DMS53 treated with DMSO at 0.1 percent for 48 hours (cell line): ENCODE measurements around the gene PHLDB3.
"Not testable (repeated sequence)": the region's sequence is repeated elsewhere in the genome, so short reads cannot be mapped to it uniquely, and the experiment has no call there.

ENCODE experiments used
- DNase-seq: peaks from one replicate; lab custom pipeline; 2025; ENCODE audit not compliant: unreplicated experiment; lab: John Stamatoyannopoulos, UW

The PHLDB3 gene

GRCh38 chr19:43504426-43505185 lies at the start of gene PHLDB3:
Gene PHLDB3, minus strand, starts transcription at chr19:43504746. Its CDS starts 628 bp downstream, at chr19:43504118.
- DNase-seq = no peak

GRCh38 chr19:43553656-43554055 lies 49.1 kb upstream of the PHLDB3 start:
- no peak for DNase-seq

- DNase-seq = no peak
Measured at GRCh38 chr19:43552616-43553015, 48.1 kb upstream of the PHLDB3 start.

- DNase-seq = no peak
Measured at GRCh38 chr19:43552198-43552450, 47.6 kb upstream of the PHLDB3 start.

GRCh38 chr19:43551399-43552197 lies 47.1 kb upstream of the PHLDB3 start:
- DNase-seq = no peak

- DNase-seq = no peak
Measured at GRCh38 chr19:43548706-43549105, 44.2 kb upstream of the PHLDB3 start.

- DNase-seq = not testable (repeated sequence)
Measured at GRCh38 chr19:43547926-43548325, 43.4 kb upstream of the PHLDB3 start.

- DNase-seq = no peak
Measured at GRCh38 chr19:43546581-43546980, 42.0 kb upstream of the PHLDB3 start.

- DNase-seq = no peak
Measured at GRCh38 chr19:43545981-43546380, 41.4 kb upstream of the PHLDB3 start.

GRCh38 chr19:43545276-43545675 lies 40.7 kb upstream of the PHLDB3 start:
- DNase-seq = no peak

GRCh38 chr19:43544077-43544476 lies 39.5 kb upstream of the PHLDB3 start:
- DNase-seq = no peak

- DNase-seq = no peak
Measured at GRCh38 chr19:43541920-43542650, 37.5 kb upstream of the PHLDB3 start.

GRCh38 chr19:43540381-43540780 lies 35.8 kb upstream of the PHLDB3 start:
- DNase-seq = no peak

- DNase-seq = no peak
Measured at GRCh38 chr19:43538922-43539321, 34.4 kb upstream of the PHLDB3 start.

- no peak for DNase-seq
Measured at GRCh38 chr19:43534816-43535761, 30.5 kb upstream of the PHLDB3 start.

GRCh38 chr19:43534305-43534815 lies 29.8 kb upstream of the PHLDB3 start:
- no peak for DNase-seq

GRCh38 chr19:43533546-43534304 lies 29.2 kb upstream of the PHLDB3 start:
- DNase-seq = peak; percentile 98

- DNase-seq = peak; percentile 91
Measured at GRCh38 chr19:43532962-43533545, 28.5 kb upstream of the PHLDB3 start, which contains the start of gene ZNF575. Gene ZNF575, plus strand, starts transcription at chr19:43533188. Its CDS starts 1,235 bp downstream, at chr19:43534423.

GRCh38 chr19:43532571-43532961 lies 28.0 kb upstream of the PHLDB3 start:
- peak; percentile 42 for DNase-seq
